ENCODE data around the gene GPC6.

The GPC6 gene

GRCh38 chr13:94140511-94140910 lies 913.9 kb downstream of the GPC6 start:
- DNase-seq (ENCODE audit: low read depth): no peak
- H3K4me3 ChIP-seq (ENCODE audit: low read depth, low read length): no peak overlapping the region
- TF ChIP-seq MYC (IDR thresholded peaks at IDR 0.05; ENCODE audit: low read depth, low read length) (no peak), CTCF (IDR thresholded peaks at IDR 0.05; ENCODE audit: low read depth, low read length) (no peak), POLR2A (IDR thresholded peaks at IDR 0.05; ENCODE audit: extremely low read depth, insufficient read length) (no peak), MAX (IDR thresholded peaks at IDR 0.05; ENCODE audit: low read depth, low read length) (no peak)

DNA sequence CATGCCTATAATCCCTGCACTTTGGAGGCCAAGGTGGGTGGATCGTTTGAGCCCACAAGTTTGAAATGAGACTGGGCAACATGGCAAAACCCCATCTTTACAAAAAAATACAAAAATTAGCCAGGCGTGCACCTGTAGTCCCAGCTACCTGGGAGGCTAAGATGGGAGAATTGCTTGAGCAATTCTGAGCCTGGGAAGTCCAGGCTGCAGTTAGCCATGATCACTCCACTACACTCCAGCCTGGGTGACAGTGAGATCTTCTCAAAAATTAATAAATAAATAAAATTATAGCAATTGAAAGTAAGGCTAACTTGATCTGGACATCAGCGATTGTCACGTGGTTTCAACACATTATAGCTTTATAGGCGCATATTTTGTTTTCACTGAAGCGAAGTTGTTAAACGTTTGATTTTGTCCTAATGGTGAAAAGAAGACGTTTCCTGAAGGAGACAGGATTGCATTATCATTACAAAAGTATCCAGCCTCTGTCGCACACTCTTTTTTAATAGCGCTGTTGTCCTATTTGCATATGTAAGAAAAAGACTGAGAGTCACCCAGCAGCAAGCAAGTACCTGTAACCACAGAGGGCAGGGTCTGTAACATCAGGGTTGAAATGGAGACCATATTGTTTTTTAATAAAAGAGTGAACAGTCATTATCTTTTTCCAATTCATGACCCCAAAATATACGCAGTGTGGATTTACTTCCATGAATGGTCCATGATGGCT lies 917.2 kb downstream of the GPC6 start:
- no peak for DNase-seq (ENCODE audit: low read depth)
- TF ChIP-seq MYC (IDR thresholded peaks at IDR 0.05; ENCODE audit: low read depth, low read length): no peak
- TF ChIP-seq POLR2A (IDR thresholded peaks at IDR 0.05; ENCODE audit: extremely low read depth, insufficient read length): no peak
- no peak for TF ChIP-seq MAX (IDR thresholded peaks at IDR 0.05; ENCODE audit: low read depth, low read length)
- no peak for TF ChIP-seq CTCF (IDR thresholded peaks at IDR 0.05; ENCODE audit: low read depth, low read length)
- H3K4me3 ChIP-seq (ENCODE audit: low read depth, low read length): no peak overlapping the region

DNA sequence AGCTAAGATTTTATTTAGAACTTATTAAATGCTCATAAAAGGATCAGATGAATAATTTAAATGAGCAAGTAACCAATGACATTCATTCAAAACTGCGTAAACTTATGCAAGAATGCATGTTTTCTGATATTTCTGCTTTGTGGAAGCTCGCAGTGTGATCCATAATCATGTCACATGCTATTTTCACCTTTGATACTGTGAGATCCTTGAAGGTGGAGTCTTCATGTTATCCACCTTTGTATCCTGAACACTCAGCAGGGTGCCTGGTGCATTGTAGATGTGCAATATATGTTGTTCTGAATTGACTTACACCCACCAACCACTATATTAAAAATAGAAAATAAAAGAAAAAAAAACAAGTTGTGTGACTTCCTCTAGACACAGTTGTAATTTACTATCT lies 919.4 kb downstream of the GPC6 start:
- DNase-seq (ENCODE audit: low read depth): no peak
- no peak for TF ChIP-seq MYC (IDR thresholded peaks at IDR 0.05; ENCODE audit: low read depth, low read length)
- TF ChIP-seq CTCF (IDR thresholded peaks at IDR 0.05; ENCODE audit: low read depth, low read length): no peak
- TF ChIP-seq POLR2A (IDR thresholded peaks at IDR 0.05; ENCODE audit: extremely low read depth, insufficient read length): no peak
- TF ChIP-seq MAX (IDR thresholded peaks at IDR 0.05; ENCODE audit: low read depth, low read length): no peak
- H3K4me3 ChIP-seq (ENCODE audit: low read depth, low read length): no peak overlapping the region

GRCh38 chr13:94153586-94153985 lies 927.0 kb downstream of the GPC6 start:
- no peak for DNase-seq (ENCODE audit: low read depth)
- H3K4me3 ChIP-seq (ENCODE audit: low read depth, low read length): no peak overlapping the region
- no peak for TF ChIP-seq MYC (IDR thresholded peaks at IDR 0.05; ENCODE audit: low read depth, low read length)
- no peak for TF ChIP-seq CTCF (IDR thresholded peaks at IDR 0.05; ENCODE audit: low read depth, low read length)
- no peak for TF ChIP-seq MAX (IDR thresholded peaks at IDR 0.05; ENCODE audit: low read depth, low read length)
- TF ChIP-seq POLR2A (IDR thresholded peaks at IDR 0.05; ENCODE audit: extremely low read depth, insufficient read length): no peak

DNA sequence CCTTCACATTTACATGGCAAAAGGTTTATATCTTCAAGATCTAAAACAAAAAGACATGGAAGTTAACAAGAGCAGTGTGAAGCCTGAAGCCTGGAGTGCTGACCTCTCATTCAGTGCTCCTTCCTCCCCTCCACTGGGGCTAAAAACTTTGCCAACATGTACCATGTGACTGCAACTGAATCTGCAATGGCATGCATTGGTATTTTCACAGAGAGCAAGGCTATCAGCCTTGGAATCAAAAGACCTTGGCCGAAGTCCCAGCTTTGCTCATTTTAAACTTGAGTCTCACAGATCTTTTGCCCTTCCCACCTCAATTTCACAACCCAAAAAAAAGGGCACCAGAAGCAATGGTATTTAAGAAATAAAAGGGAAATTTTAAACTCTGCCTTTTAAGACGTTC lies 927.8 kb downstream of the GPC6 start:
- no peak for DNase-seq (ENCODE audit: low read depth)
- no peak for TF ChIP-seq CTCF (IDR thresholded peaks at IDR 0.05; ENCODE audit: low read depth, low read length)
- no peak for TF ChIP-seq POLR2A (IDR thresholded peaks at IDR 0.05; ENCODE audit: extremely low read depth, insufficient read length)
- no peak for TF ChIP-seq MAX (IDR thresholded peaks at IDR 0.05; ENCODE audit: low read depth, low read length)
- no peak overlapping the region for H3K4me3 ChIP-seq (ENCODE audit: low read depth, low read length)

Data from NB4 (cell line).